Smooth muscle cell (in vitro differentiated cells): ENCODE results near the gene PCBP3. TPM values are rescaled to one million over a fixed set of nuclear protein-coding genes. Genes with fewer than 3 reads are reported as not detected.

ENCODE experiments used
- DNase-seq: peaks from one replicate; lab custom pipeline; 2025; ENCODE audit not compliant: unreplicated experiment; lab: John Stamatoyannopoulos, UW
- H2AFZ ChIP-seq: fragments of 200-600 bp; sonication (generic); 2 replicates; pipeline ENCODE4 v1.6.0; 2016; ENCODE audit warnings: antibody characterized with exemption, low read depth, mild to moderate bottlenecking
- H3F3A ChIP-seq: fragments of 200-600 bp; sonication (generic); 2 replicates; pipeline ENCODE4 v1.6.0; 2017; ENCODE audit warnings: antibody characterized with exemption, low read depth
- H3K27ac ChIP-seq: fragments of 200-600 bp; sonication (generic); 2 replicates; pipeline ENCODE4 v1.5.1; 2016; ENCODE audit warnings: low read depth, mild to moderate bottlenecking
- H3K27me3 ChIP-seq: fragments of 200-600 bp; sonication (generic); 2 replicates; pipeline ENCODE4 v1.6.1; 2016; ENCODE audit warnings: low read depth, mild to moderate bottlenecking
- H3K36me3 ChIP-seq: fragments of 200-600 bp; sonication (generic); 2 replicates; pipeline ENCODE4 v1.5.1; 2016; ENCODE audit warnings: low read depth
- H3K4me1 ChIP-seq: fragments of 200-600 bp; sonication (generic); 2 replicates; pipeline ENCODE4 v1.5.1; 2016; ENCODE audit warnings: low read depth
- H3K4me2 ChIP-seq: fragments of 200-600 bp; sonication (generic); 2 replicates; pipeline ENCODE4 v1.6.0; 2016; ENCODE audit warnings: mild to moderate bottlenecking
- H3K4me3 ChIP-seq: fragments of 200-600 bp; sonication (generic); 2 replicates; pipeline ENCODE4 v1.5.1; 2016; ENCODE audit warnings: mild to moderate bottlenecking
- H3K79me2 ChIP-seq: fragments of 200-600 bp; sonication (generic); 2 replicates; pipeline ENCODE4 v1.6.0; 2016; ENCODE audit warnings: low read depth, mild to moderate bottlenecking
- H3K9ac ChIP-seq: fragments of 200-600 bp; sonication (generic); 2 replicates; pipeline ENCODE4 v1.6.0; 2016; ENCODE audit warnings: low read depth
- H3K9me3 ChIP-seq: fragments of 200-600 bp; sonication (generic); replicated peaks from 2 replicates; pipeline ENCODE4 v1.5.1; 2016; ENCODE audit warnings: low read depth
- H4K20me1 ChIP-seq: fragments of 200-600 bp; sonication (generic); 2 replicates; pipeline ENCODE4 v1.6.0; 2016; ENCODE audit warnings: low read depth
- CTCF ChIP-seq: fragments of 200-600 bp; sonication (generic); IDR thresholded peaks from 2 replicates; pipeline ENCODE4 v1.5.1; 2017; ENCODE audit warnings: borderline replicate concordance, mild to moderate bottlenecking, antibody characterized with exemption; ENCODE audit not compliant: insufficient read depth, poor library complexity, severe bottlenecking
- WGBS: methylation state at CpG from one replicate; pipeline ENCODE4 v1.1.7; 2016; ENCODE audit warnings: low lambda C conversion rate; 5-methylcytosine and 5-hydroxymethylcytosine counted together
- polyA plus RNA-seq: library from polyadenylated mRNA; unstranded; fragments of >200 nt; fragmentation: Nextera tagmentation; extraction: Ambion mirVana; gene quantifications from 2 replicates; pipeline ENCODE4 v1.2.1, GENCODE V29; 2016
- total RNA-seq: library from RNA; depleted of rRNA; stranded (reverse); fragments of >200 nt; gene quantifications from 2 replicates; pipeline ENCODE4 v1.2.3, GENCODE V29; 2014

Gene PCBP3
- total and polyA plus RNA-seq, 2 experiments from 2014 or later = 8.9 to 23.1 TPM

- no peaks in the 10 kb centered on the region for H3K79me2 ChIP-seq
- no peak for TF ChIP-seq CTCF
- H2AFZ ChIP-seq = no peak overlapping the region
- no peak for DNase-seq
- no peaks in the 10 kb centered on the region for H3K27me3 ChIP-seq
- no peak overlapping the region for H3K4me3 ChIP-seq
- H3F3A ChIP-seq = peaks cover under 1% of the 10 kb centered on the region
- H3K4me1 ChIP-seq = no peaks in the 10 kb centered on the region
- no peak overlapping the region for H3K9ac ChIP-seq
- no peak overlapping the region for H3K27ac ChIP-seq
- H3K36me3 ChIP-seq = no peaks in the 10 kb centered on the region
- no peak overlapping the region for H3K4me2 ChIP-seq
- no peaks in the 10 kb centered on the region for H4K20me1 ChIP-seq
- 93% methylated on average over 16 of the region's 16 CpGs for WGBS
- no peaks in the 10 kb centered on the region for H3K9me3 ChIP-seq
Measured at GRCh38 chr21:45630066-45630694, 13.3 kb upstream of the PCBP3 start.

- Histone ChIP-seq H3K36me3 (no peaks in the 10 kb centered on the region), H3K9me3 (no peaks in the 10 kb centered on the region), H3K4me1 (no peaks in the 10 kb centered on the region), H4K20me1 (no peaks in the 10 kb centered on the region), H3K27ac (no peak overlapping the region), H3K27me3 (no peaks in the 10 kb centered on the region), H3K4me2 (no peak overlapping the region), H3K9ac (no peak overlapping the region), H3K79me2 (no peaks in the 10 kb centered on the region), H3K4me3 (no peak overlapping the region), H3F3A (peaks cover 3% of the 10 kb centered on the region), H2AFZ (no peak overlapping the region)
- no peak for DNase-seq
- TF ChIP-seq CTCF = no peak
- 92% methylated on average over 22 of the region's 22 CpGs for whole genome bisulfite sequencing
Measured at GRCh38 chr21:45630876-45631275, 12.6 kb upstream of the PCBP3 start.

GRCh38 chr21:45631540-45631939, 12.0 kb upstream of the PCBP3 start:
- no peak overlapping the region for H2AFZ ChIP-seq
- no peaks in the 10 kb centered on the region for H4K20me1 ChIP-seq
- DNase-seq = no peak
- TF ChIP-seq CTCF = no peak
- no peaks in the 10 kb centered on the region for H3K27me3 ChIP-seq
- WGBS = 91% methylated on average over 11 of the region's 11 CpGs
- H3K9ac ChIP-seq = no peak overlapping the region
- H3K4me2 ChIP-seq = no peak overlapping the region
- H3K4me3 ChIP-seq = no peak overlapping the region
- no peaks in the 10 kb centered on the region for H3K9me3 ChIP-seq
- H3K79me2 ChIP-seq = no peaks in the 10 kb centered on the region
- peaks cover 8% of the 10 kb centered on the region for H3F3A ChIP-seq
- H3K36me3 ChIP-seq = no peaks in the 10 kb centered on the region
- H3K4me1 ChIP-seq = no peaks in the 10 kb centered on the region
- no peak overlapping the region for H3K27ac ChIP-seq

- no peak for DNase-seq
- no peaks in the 10 kb centered on the region for H3K27me3 ChIP-seq
- no peak overlapping the region for H2AFZ ChIP-seq
- H3K4me2 ChIP-seq = no peak overlapping the region
- no peak overlapping the region for H3K27ac ChIP-seq
- no peaks in the 10 kb centered on the region for H3K36me3 ChIP-seq
- no peaks in the 10 kb centered on the region for H4K20me1 ChIP-seq
- 94% methylated on average over 13 of the region's 13 CpGs for WGBS
- H3K9me3 ChIP-seq = no peaks in the 10 kb centered on the region
- H3K4me3 ChIP-seq = no peak overlapping the region
- H3K9ac ChIP-seq = no peak overlapping the region
- no peaks in the 10 kb centered on the region for H3K4me1 ChIP-seq
- H3K79me2 ChIP-seq = no peaks in the 10 kb centered on the region
- TF ChIP-seq CTCF = no peak
- peaks cover 8% of the 10 kb centered on the region for H3F3A ChIP-seq
Measured at GRCh38 chr21:45632160-45632559, 11.4 kb upstream of the PCBP3 start.
